NOMO-1 treated with dmso at 0.1 percent for 144 hours (cell line): ENCODE data around the gene KRTAP5-7.
"Not testable (repeated sequence)": the region's sequence is repeated elsewhere in the genome, so short reads cannot be mapped to it uniquely, and the experiment has no call there.

Experiments used
- DNase-seq: peaks from one replicate; lab custom pipeline; 2025; ENCODE audit not compliant: unreplicated experiment; lab: John Stamatoyannopoulos, UW

The KRTAP5-7 gene

GRCh38 chr11:71526796-71527575 lies at the start of gene KRTAP5-7:
Gene KRTAP5-7 (plus strand): TSS chr11:71527267. CDS start chr11:71527301, 34 bp downstream.
- not testable (repeated sequence) for DNase-seq

- DNase-seq: no peak
Observed at GRCh38 chr11:71477641-71478527, 49.2 kb upstream of the KRTAP5-7 start.

- DNase-seq: no peak
Observed at GRCh38 chr11:71478528-71478840, 48.6 kb upstream of the KRTAP5-7 start.

- no peak for DNase-seq
Observed at GRCh38 chr11:71481101-71481960, 45.7 kb upstream of the KRTAP5-7 start.

GRCh38 chr11:71482216-71482615 lies 44.9 kb upstream of the KRTAP5-7 start:
- no peak for DNase-seq

GRCh38 chr11:71482746-71483364 lies 44.2 kb upstream of the KRTAP5-7 start:
- no peak for DNase-seq

- DNase-seq: no peak
Observed at GRCh38 chr11:71483692-71484091, 43.4 kb upstream of the KRTAP5-7 start.

- no peak for DNase-seq
Observed at GRCh38 chr11:71484248-71485062, 42.6 kb upstream of the KRTAP5-7 start.

- no peak for DNase-seq
Observed at GRCh38 chr11:71485063-71485399, 42.0 kb upstream of the KRTAP5-7 start.

- DNase-seq: no peak
Observed at GRCh38 chr11:71485466-71485865, 41.6 kb upstream of the KRTAP5-7 start.

GRCh38 chr11:71486320-71486719 lies 40.7 kb upstream of the KRTAP5-7 start:
- no peak for DNase-seq

- no peak for DNase-seq
Observed at GRCh38 chr11:71488681-71489270, 38.3 kb upstream of the KRTAP5-7 start.

GRCh38 chr11:71489311-71490043 lies 37.6 kb upstream of the KRTAP5-7 start:
- DNase-seq: no peak

- no peak for DNase-seq
Observed at GRCh38 chr11:71490044-71490730, 36.9 kb upstream of the KRTAP5-7 start.

GRCh38 chr11:71490731-71491390 lies 36.2 kb upstream of the KRTAP5-7 start:
- no peak for DNase-seq

GRCh38 chr11:71491531-71491930 lies 35.5 kb upstream of the KRTAP5-7 start:
- DNase-seq: no peak

- DNase-seq: no peak
Observed at GRCh38 chr11:71491940-71492339, 35.1 kb upstream of the KRTAP5-7 start.
